ENCODE results near the gene HSPA12B. TPM values are rescaled to one million over a fixed set of nuclear protein-coding genes. Genes with fewer than 3 reads are reported as not detected.

HSPA12B gene
- total and polyA plus RNA-seq, 8 donors, result 0.55 to 6.0 (median 1.7) TPM

- intact Hi-C loops (cut with DNase I), result no loop called here
- no peak for FAIRE-seq
- ATAC-seq, result no peak
- Histone ChIP-seq H3K27me3 (peaks cover 0 to 8% (median 0%) of the 10 kb centered on the region in 4 donors), H3K4me3 (peak overlapping the region in 2 of 4 donors; percentile 34 to 35), H3K27ac (no peak overlapping the region), H3K4me1 (peaks cover 0 to 11% (median 5%) of the 10 kb centered on the region in 3 donors), H3K36me3 (no peaks in the 10 kb centered on the region), H3K9me3 (no peaks in the 10 kb centered on the region)
- TF ChIP-seq, protein P1, sequence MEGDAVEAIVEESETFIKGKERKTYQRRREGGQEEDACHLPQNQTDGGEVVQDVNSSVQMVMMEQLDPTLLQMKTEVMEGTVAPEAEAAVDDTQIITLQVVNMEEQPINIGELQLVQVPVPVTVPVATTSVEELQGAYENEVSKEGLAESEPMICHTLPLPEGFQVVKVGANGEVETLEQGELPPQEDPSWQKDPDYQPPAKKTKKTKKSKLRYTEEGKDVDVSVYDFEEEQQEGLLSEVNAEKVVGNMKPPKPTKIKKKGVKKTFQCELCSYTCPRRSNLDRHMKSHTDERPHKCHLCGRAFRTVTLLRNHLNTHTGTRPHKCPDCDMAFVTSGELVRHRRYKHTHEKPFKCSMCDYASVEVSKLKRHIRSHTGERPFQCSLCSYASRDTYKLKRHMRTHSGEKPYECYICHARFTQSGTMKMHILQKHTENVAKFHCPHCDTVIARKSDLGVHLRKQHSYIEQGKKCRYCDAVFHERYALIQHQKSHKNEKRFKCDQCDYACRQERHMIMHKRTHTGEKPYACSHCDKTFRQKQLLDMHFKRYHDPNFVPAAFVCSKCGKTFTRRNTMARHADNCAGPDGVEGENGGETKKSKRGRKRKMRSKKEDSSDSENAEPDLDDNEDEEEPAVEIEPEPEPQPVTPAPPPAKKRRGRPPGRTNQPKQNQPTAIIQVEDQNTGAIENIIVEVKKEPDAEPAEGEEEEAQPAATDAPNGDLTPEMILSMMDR (IDR thresholded peaks at IDR 0.05), result no peak
- 41 to 46% methylated on average over 17 to 24 of the region's 24 CpGs for WGBS, 2 donors
- DNase-seq, result peak in 2 of 6 donors; percentile 38 to 57
Observed at GRCh38 chr20:3749087-3749688, 16.7 kb downstream of the HSPA12B start.

GRCh38 chr20:3749689-3750531, 17.4 kb downstream of the HSPA12B start:
- ATAC-seq (peak; percentile 53 to 71 (median 58)), DNase-seq (peak in 4 of 6 donors; percentile 68 to 81 (median 70)), FAIRE-seq (no peak)
- intact Hi-C loops (cut with DNase I), result loop anchor here in 1 of 3 donors (10.0 kb wide), 1 partner anchor 335 kb away; no protein-coding TSS in a partner anchor
- Histone ChIP-seq H3K4me1 (peaks cover 0 to 11% (median 5%) of the 10 kb centered on the region in 3 donors), H3K9me3 (no peaks in the 10 kb centered on the region), H3K36me3 (no peaks in the 10 kb centered on the region), H3K27me3 (peaks cover 0 to 8% (median 0%) of the 10 kb centered on the region in 4 donors), H3K4me3 (peak overlapping the region in 2 of 4 donors; percentile 34 to 35), H3K27ac (no peak overlapping the region)
- TF ChIP-seq, protein P1 (IDR thresholded peaks at IDR 0.05), result peak; percentile 64 to 77 (median 72)
- WGBS, 2 donors, result 19 to 20% methylated on average over 64 to 72 of the region's 72 CpGs

- Histone ChIP-seq H3K36me3 (no peaks in the 10 kb centered on the region), H3K4me3 (peak overlapping the region in 2 of 4 donors; percentile 37 to 50), H3K27me3 (peaks cover 0 to 8% (median 0%) of the 10 kb centered on the region in 4 donors), H3K4me1 (peaks cover 0 to 6% (median 5%) of the 10 kb centered on the region in 3 donors), H3K27ac (no peak overlapping the region), H3K9me3 (no peaks in the 10 kb centered on the region)
- FAIRE-seq, result no peak
- intact Hi-C loops (cut with DNase I), result loop anchor here in 1 of 3 donors (10.0 kb wide), 1 partner anchor 334 kb away; no protein-coding TSS in a partner anchor
- TF ChIP-seq, protein P1 (IDR thresholded peaks at IDR 0.05), result no peak
- WGBS, 2 donors, result 27 to 33% methylated on average over 30 to 31 of the region's 31 CpGs
- peak in 1 of 6 donors; percentile 59 for DNase-seq
- ATAC-seq, result no peak
Observed at GRCh38 chr20:3751305-3751674, 18.8 kb downstream of the HSPA12B start.

- FAIRE-seq (no peak), ATAC-seq (peak; percentile 51 to 76 (median 56)), DNase-seq (peak in 5 of 6 donors; percentile 48 to 75 (median 68))
- peak overlapping the region; percentile 10 to 50 (median 30) for H3K4me3 ChIP-seq
- no peak overlapping the region for H3K27ac ChIP-seq
- no peaks in the 10 kb centered on the region for H3K36me3 ChIP-seq
- peaks cover 0 to 6% (median 5%) of the 10 kb centered on the region in 3 donors for H3K4me1 ChIP-seq
- TF ChIP-seq, protein P1 (IDR thresholded peaks at IDR 0.05), result no peak
- intact Hi-C loops (cut with DNase I), result loop anchor here in 1 of 3 donors (10.0 kb wide), 1 partner anchor 333 kb away; no protein-coding TSS in a partner anchor
- 11 to 14% methylated on average over 95 of the region's 95 CpGs for WGBS, 2 donors
- H3K27me3 ChIP-seq, result peaks cover 0 to 8% (median 0%) of the 10 kb centered on the region in 4 donors
- H3K9me3 ChIP-seq, result no peaks in the 10 kb centered on the region
Observed at GRCh38 chr20:3751675-3752385, 19.3 kb downstream of the HSPA12B start.

Measured in pancreas (tissue), 10 donors.